ENCODE measurements around the gene ARHGAP1.

The ARHGAP1 gene

GRCh38 chr11:46678741-46679130 is 21.7 kb downstream of the ARHGAP1 start:
- Mint-ChIP-seq H3K4me1 (peaks cover 39% of the 10 kb centered on the region), H3K27ac (no peak overlapping the region), H3K27me3 (ENCODE audit: low read depth, poor library complexity) (no peaks in the 10 kb centered on the region), H3K36me3 (ENCODE audit: low read depth) (peaks cover 11% of the 10 kb centered on the region), H3K9me3 (no peaks in the 10 kb centered on the region), H3K4me3 (no peak overlapping the region)
- DNase-seq: no peak
- TF ChIP-seq CTCF (IDR thresholded peaks at IDR 0.05): no peak

GRCh38 chr11:46677991-46678740 is 22.3 kb downstream of the ARHGAP1 start:
- no peak for DNase-seq
- Mint-ChIP-seq H3K4me3 (no peak overlapping the region), H3K36me3 (ENCODE audit: low read depth) (peaks cover 16% of the 10 kb centered on the region), H3K9me3 (no peaks in the 10 kb centered on the region), H3K27ac (peak overlapping the region; percentile 16), H3K4me1 (peaks cover 39% of the 10 kb centered on the region), H3K27me3 (ENCODE audit: low read depth, poor library complexity) (no peaks in the 10 kb centered on the region)
- no peak for TF ChIP-seq CTCF (IDR thresholded peaks at IDR 0.05)

GRCh38 chr11:46677169-46677568 is 23.2 kb downstream of the ARHGAP1 start:
- Mint-ChIP-seq H3K9me3 (no peaks in the 10 kb centered on the region), H3K4me3 (peak overlapping the region; percentile 32), H3K27me3 (ENCODE audit: low read depth, poor library complexity) (no peaks in the 10 kb centered on the region), H3K36me3 (ENCODE audit: low read depth) (peaks cover 24% of the 10 kb centered on the region), H3K27ac (peak overlapping the region; percentile 96), H3K4me1 (peaks cover 39% of the 10 kb centered on the region)
- DNase-seq: no peak
- TF ChIP-seq CTCF (IDR thresholded peaks at IDR 0.05): no peak

- Mint-ChIP-seq H3K27me3 (ENCODE audit: low read depth, poor library complexity) (no peaks in the 10 kb centered on the region), H3K4me3 (peak overlapping the region; percentile 32), H3K27ac (peak overlapping the region; percentile 96), H3K4me1 (peaks cover 39% of the 10 kb centered on the region), H3K9me3 (no peaks in the 10 kb centered on the region), H3K36me3 (ENCODE audit: low read depth) (peaks cover 29% of the 10 kb centered on the region)
- TF ChIP-seq CTCF (IDR thresholded peaks at IDR 0.05): no peak
- DNase-seq: no peak
Observed at GRCh38 chr11:46676436-46677158, 23.8 kb downstream of the ARHGAP1 start.

- Mint-ChIP-seq H3K27me3 (ENCODE audit: low read depth, poor library complexity) (no peaks in the 10 kb centered on the region), H3K4me3 (no peak overlapping the region), H3K27ac (peak overlapping the region; percentile 96), H3K4me1 (peaks cover 39% of the 10 kb centered on the region), H3K9me3 (no peaks in the 10 kb centered on the region), H3K36me3 (ENCODE audit: low read depth) (peaks cover 29% of the 10 kb centered on the region)
- DNase-seq: no peak
- TF ChIP-seq CTCF (IDR thresholded peaks at IDR 0.05): no peak
Observed at GRCh38 chr11:46675949-46676348, 24.5 kb downstream of the ARHGAP1 start.
